Stimulated activated naive B cell treated with anti-CD40 and anti-IgM and Interleukin-4, amounts not matched to agents 10 μg/mL and 1 μg/mL and 100 μg/mL, for 72 hours (primary cell): ENCODE data around the gene HLA-DQB1.
"Not testable (repeated sequence)": the region's sequence is repeated elsewhere in the genome, so short reads cannot be mapped to it uniquely, and the experiment has no call there.

Source experiments
- ATAC-seq, 2 donors: fragments of 150-1000 bp; cut with Tn5 transposase; replicated peaks; 2 replicates each; pipeline ENCODE4 v1.10.0; 2021; ENCODE audit warnings: moderate library complexity in 1 of 2
- DNase-seq: peaks from one replicate; pipeline ENCODE4 v3.0.0; 2021
- H3K27ac Mint-ChIP-seq: one replicate; pipeline ENCODE4 v1.8.0; 2022; ENCODE audit warnings: mild to moderate bottlenecking, mixed read lengths
- H3K27me3 Mint-ChIP-seq, 2 donors: one replicate each; pipeline ENCODE4 v1.8.0; 2022; ENCODE audit warnings: mixed read lengths in 2 of 2
- H3K36me3 Mint-ChIP-seq, 2 donors: one replicate each; pipeline ENCODE4 v1.8.0; 2022; ENCODE audit warnings: mixed read lengths in 2 of 2, mild to moderate bottlenecking in 1 of 2
- H3K4me1 Mint-ChIP-seq, 2 donors: one replicate each; pipeline ENCODE4 v1.8.0; 2022; ENCODE audit warnings: mixed read lengths in 2 of 2, mild to moderate bottlenecking in 1 of 2
- H3K4me3 Mint-ChIP-seq, 2 donors: one replicate each; pipeline ENCODE4 v1.8.0; 2022; ENCODE audit warnings: mild to moderate bottlenecking in 2 of 2, mixed read lengths in 2 of 2, moderate library complexity in 1 of 2
- H3K9me3 Mint-ChIP-seq, 2 donors: one replicate each; pipeline ENCODE4 v1.8.0; 2022; ENCODE audit warnings: mixed read lengths in 2 of 2, mild to moderate bottlenecking in 1 of 2

HLA-DQB1 gene

GRCh38 chr6:32666420-32667300 lies at the start of gene HLA-DQB1:
Gene HLA-DQB1 (minus strand): TSS chr6:32666657. CDS start chr6:32666607, 50 bp downstream.
- peak within 1 kb of the TSS; percentile 100 for H3K27ac Mint-ChIP-seq
- no peaks in the 10 kb centered on the region for H3K9me3 Mint-ChIP-seq
- ATAC-seq (peak; percentile 64 to 71), DNase-seq (peak; percentile 78)
- H3K4me3 Mint-ChIP-seq = peak within 1 kb of the TSS; percentile 89 to 92
- peaks cover 45 to 85% of the 10 kb centered on the region in 2 donors for H3K4me1 Mint-ChIP-seq
- H3K27me3 Mint-ChIP-seq = no peaks in the 10 kb centered on the region
- H3K36me3 Mint-ChIP-seq = peaks cover 38 to 52% of the 10 kb centered on the region in 2 donors

GRCh38 chr6:32713241-32713640 lies 46.8 kb upstream of the HLA-DQB1 start:
- no peak overlapping the region for H3K27ac Mint-ChIP-seq
- peaks cover 4 to 10% of the 10 kb centered on the region in 2 donors for H3K4me1 Mint-ChIP-seq
- DNase-seq (no peak), ATAC-seq (no peak)
- H3K9me3 Mint-ChIP-seq = no peaks in the 10 kb centered on the region
- no peak overlapping the region for H3K4me3 Mint-ChIP-seq
- no peaks in the 10 kb centered on the region for H3K36me3 Mint-ChIP-seq
- peaks cover 4 to 6% of the 10 kb centered on the region in 2 donors for H3K27me3 Mint-ChIP-seq

- H3K27ac Mint-ChIP-seq = no peak overlapping the region
- no peaks in the 10 kb centered on the region for H3K27me3 Mint-ChIP-seq
- peaks cover 2 to 4% of the 10 kb centered on the region in 2 donors for H3K9me3 Mint-ChIP-seq
- H3K4me1 Mint-ChIP-seq = peaks cover 6 to 10% of the 10 kb centered on the region in 2 donors
- ATAC-seq (no peak), DNase-seq (no peak)
- H3K4me3 Mint-ChIP-seq = no peak overlapping the region
- peaks cover 0 to 1% of the 10 kb centered on the region in 2 donors for H3K36me3 Mint-ChIP-seq
Observed at GRCh38 chr6:32709625-32710024, 43.2 kb upstream of the HLA-DQB1 start.

- not testable (repeated sequence) for ATAC-seq, DNase-seq, H3K36me3 Mint-ChIP-seq, H3K4me1 Mint-ChIP-seq, H3K4me3 Mint-ChIP-seq, H3K9me3 Mint-ChIP-seq
- Mint-ChIP-seq H3K27ac (peak overlapping the region; percentile 65), H3K27me3 (peaks cover 0 to 16% of the 10 kb centered on the region in 2 donors)
Observed at GRCh38 chr6:32705164-32705563, 38.7 kb upstream of the HLA-DQB1 start.

GRCh38 chr6:32703347-32703746 lies 36.9 kb upstream of the HLA-DQB1 start:
- H3K4me1 Mint-ChIP-seq = peaks cover 7 to 10% of the 10 kb centered on the region in 2 donors
- no peak overlapping the region for H3K27ac Mint-ChIP-seq
- peaks cover 0 to 1% of the 10 kb centered on the region in 2 donors for H3K36me3 Mint-ChIP-seq
- peaks cover 0 to 16% of the 10 kb centered on the region in 2 donors for H3K27me3 Mint-ChIP-seq
- DNase-seq = no peak
- no peak overlapping the region for H3K4me3 Mint-ChIP-seq
- no peak for ATAC-seq
- peaks cover 2 to 4% of the 10 kb centered on the region in 2 donors for H3K9me3 Mint-ChIP-seq

- Mint-ChIP-seq H3K4me1 (peaks cover 7 to 10% of the 10 kb centered on the region in 2 donors), H3K4me3 (peak overlapping the region; percentile 7 to 44), H3K27ac (peak overlapping the region; percentile 27), H3K9me3 (peaks cover 2 to 4% of the 10 kb centered on the region in 2 donors), H3K27me3 (peaks cover 0 to 16% of the 10 kb centered on the region in 2 donors), H3K36me3 (peaks cover 0 to 1% of the 10 kb centered on the region in 2 donors)
- DNase-seq (no peak), ATAC-seq (peak; percentile 83 to 86)
Observed at GRCh38 chr6:32700391-32701040, 34.1 kb upstream of the HLA-DQB1 start.

- no peak for DNase-seq
- Mint-ChIP-seq H3K4me3 (no peak overlapping the region), H3K27ac (no peak overlapping the region)
Observed at GRCh38 chr6:32697031-32697430, 30.6 kb upstream of the HLA-DQB1 start.

GRCh38 chr6:32692019-32692418 lies 25.6 kb upstream of the HLA-DQB1 start:
- Mint-ChIP-seq H3K36me3 (no peaks in the 10 kb centered on the region), H3K9me3 (peaks cover 0 to 4% of the 10 kb centered on the region in 2 donors), H3K4me1 (peaks cover 15 to 28% of the 10 kb centered on the region in 2 donors), H3K27ac (peak overlapping the region; percentile 42), H3K4me3 (no peak overlapping the region), H3K27me3 (no peaks in the 10 kb centered on the region)
- DNase-seq (peak; percentile 63), ATAC-seq (peak; percentile 77 to 81)

More at GRCh38 chr6:32697031-32697430, 30.6 kb upstream of the HLA-DQB1 start:
- Mint-ChIP-seq H3K36me3 (no peaks in the 10 kb centered on the region), H3K9me3 (peaks cover 0 to 4% of the 10 kb centered on the region in 2 donors), H3K4me1 (peaks cover 7 to 13% of the 10 kb centered on the region in 2 donors), H3K27me3 (peaks cover 0 to 7% of the 10 kb centered on the region in 2 donors)
- no peak for ATAC-seq

GRCh38 chr6:32689531-32690501 lies 23.4 kb upstream of the HLA-DQB1 start:
- peak overlapping the region; percentile 96 for H3K27ac Mint-ChIP-seq

GRCh38 chr6:32685603-32686002 lies 19.1 kb upstream of the HLA-DQB1 start:
- Mint-ChIP-seq H3K27ac (peak overlapping the region; percentile 93), H3K27me3 (no peaks in the 10 kb centered on the region), H3K4me1 (peaks cover 23 to 74% of the 10 kb centered on the region in 2 donors), H3K9me3 (peaks cover 0 to 4% of the 10 kb centered on the region in 2 donors), H3K4me3 (peak overlapping the region; percentile 48 to 64), H3K36me3 (peaks cover 0 to 2% of the 10 kb centered on the region in 2 donors)
- DNase-seq (peak; percentile 40), ATAC-seq (peak; percentile 83 to 90)

More at GRCh38 chr6:32689531-32690501, 23.4 kb upstream of the HLA-DQB1 start:
- Mint-ChIP-seq H3K4me1 (peaks cover 19 to 47% of the 10 kb centered on the region in 2 donors), H3K4me3 (peak overlapping the region; percentile 56 to 68), H3K9me3 (peaks cover 4% of the 10 kb centered on the region in 2 donors), H3K36me3 (no peaks in the 10 kb centered on the region), H3K27me3 (no peaks in the 10 kb centered on the region)
- DNase-seq = no peak
- peak; percentile 63 to 69 for ATAC-seq

- Mint-ChIP-seq H3K4me3 (no peak overlapping the region), H3K27me3 (no peaks in the 10 kb centered on the region), H3K9me3 (peaks cover 3 to 4% of the 10 kb centered on the region in 2 donors), H3K4me1 (peaks cover 29 to 69% of the 10 kb centered on the region in 2 donors), H3K36me3 (peaks cover 1 to 3% of the 10 kb centered on the region in 2 donors), H3K27ac (peak overlapping the region; percentile 70)
- no peak for DNase-seq
- no peak for ATAC-seq
Observed at GRCh38 chr6:32684246-32684645, 17.8 kb upstream of the HLA-DQB1 start.

- Mint-ChIP-seq H3K4me3 (peak overlapping the region in 1 of 2 donors; percentile 29), H3K27ac (peak overlapping the region; percentile 69)
- peak in 1 of 2 donors; percentile 54 for ATAC-seq
Observed at GRCh38 chr6:32680055-32680454, 13.6 kb upstream of the HLA-DQB1 start.

GRCh38 chr6:32679492-32679891 lies 13.0 kb upstream of the HLA-DQB1 start:
- Mint-ChIP-seq H3K4me3 (no peak overlapping the region), H3K36me3 (peaks cover 6 to 12% of the 10 kb centered on the region in 2 donors), H3K27me3 (no peaks in the 10 kb centered on the region), H3K9me3 (peaks cover 0 to 5% of the 10 kb centered on the region in 2 donors), H3K27ac (peak overlapping the region; percentile 62), H3K4me1 (peaks cover 23 to 41% of the 10 kb centered on the region in 2 donors)
- no peak for DNase-seq
- peak in 1 of 2 donors; percentile 79 for ATAC-seq

More at GRCh38 chr6:32680055-32680454, 13.6 kb upstream of the HLA-DQB1 start:
- no peak for DNase-seq
- H3K27me3 Mint-ChIP-seq = no peaks in the 10 kb centered on the region
- peaks cover 6 to 12% of the 10 kb centered on the region in 2 donors for H3K36me3 Mint-ChIP-seq
- H3K9me3 Mint-ChIP-seq = peaks cover 0 to 5% of the 10 kb centered on the region in 2 donors
- H3K4me1 Mint-ChIP-seq = peaks cover 24 to 46% of the 10 kb centered on the region in 2 donors
